Jurkat, Clone E6-1 (cell line): Measurements from ENCODE around the gene CNPY1.

ENCODE experiments used
- DNase-seq: peaks from one replicate; pipeline ENCODE4 v3.0.0-alpha.2; 2011; ENCODE audit warnings: low read depth, low spot score
- H3K4me3 ChIP-seq: 2 replicates; pipeline ENCODE4 v1.5.1; 2011; ENCODE audit warnings: mild to moderate bottlenecking, low read length, control low read depth, moderate library complexity

The CNPY1 gene

DNA sequence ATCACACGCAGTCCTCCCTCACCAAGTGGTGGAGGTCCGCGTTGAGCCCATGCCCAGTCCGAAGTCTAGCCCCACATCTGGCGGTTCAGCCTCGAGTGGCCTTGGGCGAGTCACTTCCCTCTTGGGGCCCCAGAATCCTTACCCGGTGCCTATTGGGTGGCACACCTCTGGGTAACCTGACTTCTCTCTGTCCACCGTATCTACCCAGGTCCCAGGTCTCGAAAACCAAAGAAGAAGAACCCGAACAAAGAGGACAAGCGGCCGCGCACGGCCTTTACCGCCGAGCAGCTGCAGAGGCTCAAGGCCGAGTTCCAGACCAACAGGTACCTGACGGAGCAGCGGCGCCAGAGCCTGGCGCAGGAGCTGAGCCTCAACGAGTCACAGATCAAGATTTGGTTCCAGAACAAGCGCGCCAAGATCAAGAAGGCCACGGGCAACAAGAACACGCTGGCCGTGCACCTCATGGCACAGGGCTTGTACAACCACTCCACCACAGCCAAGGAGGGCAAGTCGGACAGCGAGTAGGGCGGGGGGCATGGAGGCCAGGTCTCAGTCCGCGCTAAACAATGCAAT, 84.1 kb downstream of the CNPY1 start:
- no peak overlapping the region for H3K4me3 ChIP-seq
- no peak for DNase-seq

DNA sequence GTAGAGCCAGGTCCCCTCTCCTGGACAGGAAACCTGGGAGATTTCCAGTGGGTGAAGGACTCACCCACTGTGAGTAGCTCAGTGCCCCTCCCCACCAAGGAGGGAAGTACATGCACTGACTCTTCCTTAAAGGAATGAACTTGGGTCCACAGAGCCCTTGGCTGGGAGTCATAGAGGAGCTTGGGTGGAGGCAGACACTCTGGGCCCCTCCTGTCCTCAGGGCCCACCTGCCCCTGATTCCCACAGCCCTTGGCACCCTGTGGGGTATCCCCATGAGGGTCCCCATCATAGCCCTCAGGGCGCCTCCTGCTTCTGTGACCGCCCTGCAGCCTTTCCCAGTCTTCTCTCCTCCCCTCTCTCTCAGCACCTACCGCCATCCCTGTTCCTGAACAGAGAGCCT, 84.7 kb downstream of the CNPY1 start:
- H3K4me3 ChIP-seq = no peak overlapping the region
- no peak for DNase-seq

GRCh38 chr7:155460926-155461613, 85.3 kb downstream of the CNPY1 start:
- H3K4me3 ChIP-seq = no peak overlapping the region
- no peak for DNase-seq

DNA sequence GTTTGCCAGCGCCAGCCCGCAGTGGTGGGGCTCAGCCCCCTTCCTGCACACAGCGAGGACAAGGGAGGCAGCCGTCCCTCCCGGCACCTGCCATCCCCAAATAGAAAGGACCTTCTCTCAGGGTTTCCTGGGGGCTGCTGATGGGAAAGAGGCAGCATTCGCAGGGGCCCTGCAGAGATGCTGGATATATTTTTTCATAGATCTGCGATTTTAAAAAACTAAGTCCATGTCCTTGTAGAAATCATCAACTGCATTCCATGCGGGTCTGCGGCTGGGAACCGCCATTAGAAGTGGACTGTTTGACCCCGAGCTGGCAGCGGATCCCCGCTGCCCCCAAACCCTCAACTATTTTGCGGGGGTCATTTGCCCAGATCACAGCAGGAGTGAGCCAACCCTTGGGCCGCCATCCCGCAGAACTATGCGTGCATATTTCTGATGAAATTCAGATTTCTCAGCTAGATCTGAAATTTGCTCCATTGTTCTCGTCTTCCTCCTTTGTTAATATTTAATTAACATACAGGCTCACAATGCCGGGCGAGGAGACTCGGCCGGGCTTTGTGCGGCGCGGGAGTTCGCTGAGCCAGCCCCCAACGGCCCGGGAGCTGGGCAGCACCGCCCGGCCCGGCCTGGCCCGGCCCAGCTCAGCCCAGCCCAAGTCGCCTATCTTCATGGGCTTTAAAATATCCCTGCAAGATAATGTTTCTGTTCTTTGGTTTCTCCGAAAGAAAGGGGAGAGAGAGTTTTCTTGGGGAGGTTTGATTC, 86.5 kb downstream of the CNPY1 start:
- DNase-seq = no peak
- no peak overlapping the region for H3K4me3 ChIP-seq

GRCh38 chr7:155458878-155459699, 87.3 kb downstream of the CNPY1 start:
- no peak overlapping the region for H3K4me3 ChIP-seq
- no peak for DNase-seq

DNA sequence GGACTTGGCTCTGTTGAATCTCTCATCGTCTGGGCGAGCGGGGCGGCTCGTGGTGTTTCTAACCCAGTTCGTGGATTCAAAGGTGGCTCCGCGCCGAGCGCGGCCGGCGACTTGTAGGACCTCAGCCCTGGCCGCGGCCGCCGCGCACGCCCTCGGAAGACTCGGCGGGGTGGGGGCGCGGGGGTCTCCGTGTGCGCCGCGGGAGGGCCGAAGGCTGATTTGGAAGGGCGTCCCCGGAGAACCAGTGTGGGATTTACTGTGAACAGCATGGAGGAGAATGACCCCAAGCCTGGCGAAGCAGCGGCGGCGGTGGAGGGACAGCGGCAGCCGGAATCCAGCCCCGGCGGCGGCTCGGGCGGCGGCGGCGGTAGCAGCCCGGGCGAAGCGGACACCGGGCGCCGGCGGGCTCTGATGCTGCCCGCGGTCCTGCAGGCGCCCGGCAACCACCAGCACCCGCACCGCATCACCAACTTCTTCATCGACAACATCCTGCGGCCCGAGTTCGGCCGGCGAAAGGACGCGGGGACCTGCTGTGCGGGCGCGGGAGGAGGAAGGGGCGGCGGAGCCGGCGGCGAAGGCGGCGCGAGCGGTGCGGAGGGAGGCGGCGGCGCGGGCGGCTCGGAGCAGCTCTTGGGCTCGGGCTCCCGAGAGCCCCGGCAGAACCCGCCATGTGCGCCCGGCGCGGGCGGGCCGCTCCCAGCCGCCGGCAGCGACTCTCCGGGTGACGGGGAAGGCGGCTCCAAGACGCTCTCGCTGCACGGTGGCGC, 88.1 kb downstream of the CNPY1 start, which contains the start of gene EN2:
Gene EN2, plus strand, starts transcription at position 19 of the 767 bp plus-strand sequence. Its CDS starts 249 bp downstream, at position 268.
- DNase-seq = no peak
- H3K4me3 ChIP-seq = no peak within 1 kb of the TSS

- DNase-seq = no peak
- H3K4me3 ChIP-seq = no peak overlapping the region
These were observed 88.7 kb downstream of the CNPY1 start for GRCh38 chr7:155457544-155458110.

GRCh38 chr7:155456738-155457543, 89.4 kb downstream of the CNPY1 start:
- DNase-seq = no peak

GRCh38 chr7:155455776-155456737, 90.3 kb downstream of the CNPY1 start:
- DNase-seq = no peak
- H3K4me3 ChIP-seq = no peak overlapping the region

More at GRCh38 chr7:155456738-155457543, 89.4 kb downstream of the CNPY1 start:
- H3K4me3 ChIP-seq = no peak overlapping the region

DNA sequence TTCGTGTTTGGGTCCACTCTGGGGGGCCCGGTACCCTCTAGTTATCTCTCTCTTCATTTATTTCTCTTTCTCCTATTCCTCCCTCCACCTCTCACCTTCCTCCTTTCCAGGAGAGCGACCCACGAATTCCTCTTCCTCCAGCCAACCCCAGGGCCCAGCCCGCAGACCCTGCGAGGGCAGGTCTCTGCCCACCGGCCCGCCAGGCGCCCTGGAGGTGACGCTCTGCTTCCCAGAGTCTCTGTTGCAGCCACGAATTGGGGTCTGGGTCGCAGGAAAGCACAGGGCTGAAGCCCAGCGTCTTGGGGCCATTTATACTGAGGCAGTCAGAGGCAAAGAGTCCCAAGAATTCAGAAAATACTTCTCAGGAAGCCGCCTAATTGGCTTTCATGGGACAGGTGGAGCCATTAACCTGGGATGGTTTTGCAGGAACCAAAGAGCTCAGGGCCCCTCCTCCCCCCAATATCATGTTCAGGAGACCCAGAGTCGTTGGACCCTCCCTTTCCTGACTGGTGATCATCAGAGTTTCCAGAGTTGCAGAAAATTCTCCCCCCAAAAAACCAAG, 91.1 kb downstream of the CNPY1 start:
- no peak for DNase-seq
- H3K4me3 ChIP-seq = no peak overlapping the region

DNA sequence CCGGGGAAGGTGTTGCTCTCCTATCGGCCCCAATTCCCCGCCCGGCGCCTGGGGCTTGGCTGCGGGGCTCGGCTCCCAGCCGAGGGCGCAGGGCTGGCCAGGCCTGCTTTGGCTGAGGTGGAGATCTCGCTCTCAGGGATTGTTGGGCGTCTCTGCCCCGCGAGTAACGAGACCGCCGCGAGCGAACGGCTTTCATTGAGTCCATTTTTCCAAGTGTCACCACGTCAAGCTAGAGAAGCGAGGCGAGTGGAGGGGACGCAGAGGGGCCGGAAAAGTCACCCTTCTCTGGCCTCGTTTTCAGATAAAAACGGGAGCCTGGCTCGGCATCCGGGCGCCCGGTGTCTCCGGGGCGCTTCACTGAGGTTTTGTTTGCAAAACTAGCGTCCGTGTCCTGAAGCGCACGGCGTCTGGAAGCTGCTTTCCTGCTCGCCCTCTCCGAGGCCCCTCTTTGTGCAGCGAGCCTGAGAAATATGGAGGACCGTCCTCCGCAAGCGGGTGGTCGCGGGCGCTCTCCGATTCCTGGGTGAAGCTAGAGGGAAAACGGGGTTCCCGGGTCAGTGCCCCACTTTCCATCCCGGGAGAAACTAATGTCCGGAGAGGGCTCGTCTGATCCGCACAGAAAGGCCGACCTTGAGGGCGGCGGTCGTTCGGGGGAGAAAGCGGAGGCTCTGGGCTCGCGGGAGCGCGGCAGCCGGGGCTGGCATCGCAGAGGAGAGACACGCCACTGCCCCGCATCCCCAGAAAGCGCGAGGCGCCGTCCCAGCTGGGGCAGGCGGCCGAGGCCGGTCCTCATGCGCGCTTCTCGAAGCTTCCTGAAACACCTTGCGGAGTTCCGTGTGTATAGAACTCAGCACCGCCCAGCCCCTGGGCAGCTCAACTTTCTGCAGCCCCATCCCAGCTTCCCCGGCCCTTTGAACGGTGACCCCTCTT, 91.9 kb downstream of the CNPY1 start:
- H3K4me3 ChIP-seq = no peak overlapping the region
- no peak for DNase-seq

DNA sequence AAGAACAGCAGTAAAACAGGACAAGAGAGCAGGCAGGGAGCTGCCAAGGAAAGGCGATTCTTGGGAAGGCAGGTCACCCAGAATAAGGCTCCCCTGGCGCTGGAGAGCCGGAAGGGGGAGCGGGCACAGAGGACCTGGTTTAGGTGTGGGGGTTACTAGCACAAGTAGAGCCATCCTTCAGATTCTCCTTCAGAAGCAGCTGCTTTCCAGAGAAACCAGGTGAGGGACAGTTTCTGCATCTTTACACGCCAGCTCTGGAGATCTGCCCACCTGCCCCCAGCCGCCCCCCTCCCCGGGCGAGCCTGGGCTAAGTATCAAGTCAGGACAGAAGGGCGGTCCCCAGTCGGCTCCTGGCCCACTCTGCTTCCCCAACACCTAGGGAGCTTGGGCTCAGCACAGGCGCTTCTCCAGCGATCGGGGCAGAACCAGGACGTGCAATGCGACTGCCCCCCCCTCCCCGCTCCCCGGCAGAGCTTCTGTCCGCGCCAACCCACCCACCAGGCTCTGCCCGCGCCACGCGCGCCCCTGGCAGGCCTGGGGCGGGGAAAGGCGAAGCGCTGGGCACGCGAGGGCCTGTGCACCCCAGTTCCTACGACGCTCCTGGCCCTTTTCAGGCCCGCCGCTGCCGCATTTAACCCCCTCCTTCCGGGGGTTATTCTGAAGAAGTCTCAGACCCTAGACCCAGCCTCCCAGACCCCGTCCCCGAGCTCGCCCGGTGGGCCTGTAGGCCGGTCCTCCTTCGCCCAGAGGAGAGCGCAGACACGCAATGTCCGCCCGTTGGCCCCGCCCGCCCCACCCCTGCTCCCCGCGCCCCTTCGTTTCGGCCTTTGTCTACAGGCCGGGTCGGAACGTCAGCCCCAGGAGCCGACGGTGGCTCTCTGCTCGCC, 92.8 kb downstream of the CNPY1 start:
- no peak overlapping the region for H3K4me3 ChIP-seq

DNA sequence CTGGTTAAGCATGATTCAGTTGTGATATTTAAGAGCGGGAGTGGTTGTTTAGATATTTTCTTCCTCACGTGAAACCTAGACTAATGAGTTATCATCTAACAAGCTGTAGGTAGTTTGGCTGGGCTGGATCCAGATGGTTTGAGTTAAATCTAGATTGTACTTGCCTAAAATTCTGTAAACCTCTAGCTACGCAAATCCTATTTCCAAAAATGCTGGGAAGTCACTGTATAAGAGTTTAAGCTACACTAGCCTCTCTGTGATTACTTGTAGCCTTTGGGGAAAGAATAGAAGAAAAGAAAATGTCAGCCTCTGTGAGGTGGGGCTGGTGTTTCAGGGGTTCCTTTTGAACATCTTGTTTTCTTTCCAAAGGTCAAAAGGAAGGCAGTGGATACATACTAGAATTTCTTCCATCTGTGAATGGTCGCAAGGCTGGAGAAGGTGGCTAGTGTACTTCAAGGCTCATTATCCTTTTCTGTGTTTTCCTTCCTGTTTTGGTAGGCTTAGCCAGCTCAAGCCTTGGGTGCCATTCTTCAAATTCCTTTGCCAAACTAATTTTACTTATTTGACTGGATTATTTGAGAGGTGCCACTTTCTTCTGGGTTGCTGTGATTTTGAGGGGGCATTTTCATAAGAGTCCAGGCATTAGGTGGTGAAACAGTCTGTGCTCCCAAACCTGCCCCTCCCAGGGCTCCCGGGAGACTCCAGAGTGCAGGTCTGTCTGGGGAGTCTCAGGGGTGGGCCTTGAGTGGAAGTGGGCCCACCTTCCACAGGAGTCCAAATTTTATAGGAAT, 93.7 kb downstream of the CNPY1 start:
- H3K4me3 ChIP-seq = no peak overlapping the region
- no peak for DNase-seq

More for the DNA sequence above, 92.8 kb downstream of the CNPY1 start:
- no peak for DNase-seq

GRCh38 chr7:155451840-155452239, 94.5 kb downstream of the CNPY1 start:
- DNase-seq = no peak

More at GRCh38 chr7:155451840-155452239, 94.5 kb downstream of the CNPY1 start:
- H3K4me3 ChIP-seq = no peak overlapping the region
